Sigmoid colon (tissue), 4 donors: Measurements from ENCODE around the gene IL2RA.

Experiments used
- EP300 ChIP-seq, 4 donors: sonication (generic); formaldehyde crosslinking; IDR thresholded peaks; one replicate each; pipeline ENCODE4 v1.6.1; 2017; ENCODE audit warnings: antibody characterized with exemption in 4 of 4
- POLR2AphosphoS5 ChIP-seq, 4 donors: sonication (generic); formaldehyde crosslinking; IDR thresholded peaks; one replicate each; pipeline ENCODE4 v1.6.1; 2017; ENCODE audit warnings: antibody characterized with exemption in 4 of 4
- TF ChIP-seq, protein P1 (sequence below), 4 experiments: fragments of 450-650 bp in 3 of 4; fragments of 200-600 bp in 1 of 4; IDR thresholded peaks; one replicate each; pipeline ENCODE4 v1.5.1; 2016 to 2019; ENCODE audit warnings: antibody characterized with exemption in 4 of 4, mild to moderate bottlenecking in 3 of 4, moderate library complexity in 2 of 4

- TF ChIP-seq, protein P1, sequence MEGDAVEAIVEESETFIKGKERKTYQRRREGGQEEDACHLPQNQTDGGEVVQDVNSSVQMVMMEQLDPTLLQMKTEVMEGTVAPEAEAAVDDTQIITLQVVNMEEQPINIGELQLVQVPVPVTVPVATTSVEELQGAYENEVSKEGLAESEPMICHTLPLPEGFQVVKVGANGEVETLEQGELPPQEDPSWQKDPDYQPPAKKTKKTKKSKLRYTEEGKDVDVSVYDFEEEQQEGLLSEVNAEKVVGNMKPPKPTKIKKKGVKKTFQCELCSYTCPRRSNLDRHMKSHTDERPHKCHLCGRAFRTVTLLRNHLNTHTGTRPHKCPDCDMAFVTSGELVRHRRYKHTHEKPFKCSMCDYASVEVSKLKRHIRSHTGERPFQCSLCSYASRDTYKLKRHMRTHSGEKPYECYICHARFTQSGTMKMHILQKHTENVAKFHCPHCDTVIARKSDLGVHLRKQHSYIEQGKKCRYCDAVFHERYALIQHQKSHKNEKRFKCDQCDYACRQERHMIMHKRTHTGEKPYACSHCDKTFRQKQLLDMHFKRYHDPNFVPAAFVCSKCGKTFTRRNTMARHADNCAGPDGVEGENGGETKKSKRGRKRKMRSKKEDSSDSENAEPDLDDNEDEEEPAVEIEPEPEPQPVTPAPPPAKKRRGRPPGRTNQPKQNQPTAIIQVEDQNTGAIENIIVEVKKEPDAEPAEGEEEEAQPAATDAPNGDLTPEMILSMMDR (IDR thresholded peaks at IDR 0.05) = no peak
- no peak for TF ChIP-seq EP300 (IDR thresholded peaks at IDR 0.05)
- no peak for TF ChIP-seq POLR2AphosphoS5 (IDR thresholded peaks at IDR 0.05)
Measured at GRCh38 chr10:6095810-6096570, 33.8 kb upstream of the IL2RA start.
